TTC549 (cell line): ENCODE data around the gene CCN6.

ENCODE experiments used
- FAIRE-seq: peaks from 2 replicates; lab custom pipeline; 2012; peaks lifted over from hg19 to GRCh38; lab: Jason Lieb, UNC

CCN6 gene

DNA sequence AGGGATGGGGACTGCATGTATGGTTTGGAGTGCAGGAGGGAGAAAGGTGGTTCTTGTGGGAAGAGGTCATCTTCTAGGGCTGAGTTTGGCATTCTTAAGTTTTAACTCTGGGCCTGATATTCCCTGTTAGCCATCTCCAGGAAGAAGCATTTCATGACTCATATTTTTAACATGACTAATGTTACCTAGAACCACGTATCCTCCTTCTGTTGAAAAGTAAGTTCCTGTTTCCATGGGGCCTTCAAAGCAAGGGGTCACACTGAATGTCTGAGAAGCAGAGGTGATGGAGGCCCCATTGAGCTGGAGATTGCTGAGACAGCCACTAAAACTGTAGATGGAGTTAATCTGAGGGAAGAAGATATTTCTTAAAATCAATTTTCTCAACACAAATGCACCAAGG lies 63.6 kb downstream of the CCN6 start:
- no peak for FAIRE-seq

DNA sequence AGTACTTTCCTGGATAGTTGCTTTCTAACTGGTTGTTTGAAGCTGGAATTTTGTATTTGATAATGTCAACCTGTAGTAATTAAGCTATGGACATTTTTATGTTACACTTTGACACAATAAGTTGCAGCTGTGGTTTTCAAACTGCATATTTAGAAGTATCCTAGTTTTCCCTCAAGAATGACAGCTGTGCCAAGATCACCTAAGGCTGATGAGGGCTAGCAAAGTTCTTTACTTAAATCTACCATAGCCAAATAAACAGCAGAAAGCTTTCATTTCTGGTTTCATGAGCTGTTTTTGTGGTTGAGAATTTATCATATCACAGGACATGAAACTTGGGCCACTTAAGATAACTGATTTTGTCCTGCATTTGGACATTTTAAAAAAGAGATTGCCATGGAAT lies 64.1 kb downstream of the CCN6 start:
- no peak for FAIRE-seq
